GM12865 (cell line): Measurements from ENCODE around the gene MS4A7.

ENCODE experiments used
- DNase-seq: peaks from one replicate; pipeline ENCODE4 v3.0.0; 2010; ENCODE audit warnings: low read depth
- H3K4me3 ChIP-seq: 2 replicates; pipeline ENCODE4 v1.5.1; 2011; ENCODE audit warnings: mild to moderate bottlenecking, low read depth, low read length, control low read depth
- CTCF ChIP-seq: IDR thresholded peaks from 2 replicates; pipeline ENCODE4 v1.5.1; 2011; ENCODE audit warnings: low read length, control low read depth, low read depth, inconsistent platforms; ENCODE audit not compliant: insufficient read depth; ENCODE audit errors: missing control alignments

MS4A7 gene, protein sequence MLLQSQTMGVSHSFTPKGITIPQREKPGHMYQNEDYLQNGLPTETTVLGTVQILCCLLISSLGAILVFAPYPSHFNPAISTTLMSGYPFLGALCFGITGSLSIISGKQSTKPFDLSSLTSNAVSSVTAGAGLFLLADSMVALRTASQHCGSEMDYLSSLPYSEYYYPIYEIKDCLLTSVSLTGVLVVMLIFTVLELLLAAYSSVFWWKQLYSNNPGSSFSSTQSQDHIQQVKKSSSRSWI

DNA sequence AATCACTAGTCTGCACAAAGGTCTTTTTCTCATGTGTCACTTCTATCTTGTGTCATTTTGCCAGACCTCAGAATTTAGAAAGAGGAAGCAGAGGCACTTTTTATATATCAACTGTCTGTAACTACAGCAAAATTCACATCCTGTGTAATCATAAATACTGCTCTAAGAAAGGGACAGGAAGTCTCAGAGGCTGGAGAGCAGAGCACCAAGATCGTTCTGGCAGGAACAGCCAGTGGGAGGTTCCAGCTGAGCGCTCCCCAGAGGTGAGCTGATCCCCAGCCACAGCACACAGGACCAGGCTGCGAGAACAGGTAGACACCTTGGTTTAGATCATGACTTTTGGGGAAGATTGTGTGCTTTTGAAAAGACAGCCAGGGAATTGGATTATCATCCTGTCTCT lies at the start of gene MS4A7:
Gene MS4A7, plus strand, starts transcription at position 179 of the 400 bp plus-strand sequence. CDS start 4,610 bp downstream, outside the sequence.
- H3K4me3 ChIP-seq: peak within 1 kb of the TSS; percentile 25
- peak; percentile 87 for DNase-seq
- no peak for TF ChIP-seq CTCF

DNA sequence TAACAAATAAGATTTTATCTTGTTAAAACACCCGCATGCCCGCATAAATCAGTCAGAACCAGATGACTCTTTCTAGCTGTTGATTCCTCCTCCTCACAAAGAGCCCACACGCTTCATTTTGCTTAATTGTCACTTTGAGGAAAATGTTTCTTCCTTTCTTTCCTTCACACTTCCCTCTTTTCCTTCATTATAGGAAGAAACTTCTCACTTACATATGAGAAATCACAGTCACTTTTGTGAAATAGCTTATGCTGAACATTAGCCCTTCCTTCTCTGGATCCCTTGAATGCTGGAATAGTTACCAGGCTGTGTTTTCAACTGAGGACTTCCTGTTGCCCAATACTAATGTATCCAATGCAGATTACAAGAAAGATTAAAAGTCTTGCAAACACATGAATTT lies 45.5 kb upstream of the MS4A7 start:
- no peak for DNase-seq
- H3K4me3 ChIP-seq: no peak overlapping the region
- no peak for TF ChIP-seq CTCF

DNA sequence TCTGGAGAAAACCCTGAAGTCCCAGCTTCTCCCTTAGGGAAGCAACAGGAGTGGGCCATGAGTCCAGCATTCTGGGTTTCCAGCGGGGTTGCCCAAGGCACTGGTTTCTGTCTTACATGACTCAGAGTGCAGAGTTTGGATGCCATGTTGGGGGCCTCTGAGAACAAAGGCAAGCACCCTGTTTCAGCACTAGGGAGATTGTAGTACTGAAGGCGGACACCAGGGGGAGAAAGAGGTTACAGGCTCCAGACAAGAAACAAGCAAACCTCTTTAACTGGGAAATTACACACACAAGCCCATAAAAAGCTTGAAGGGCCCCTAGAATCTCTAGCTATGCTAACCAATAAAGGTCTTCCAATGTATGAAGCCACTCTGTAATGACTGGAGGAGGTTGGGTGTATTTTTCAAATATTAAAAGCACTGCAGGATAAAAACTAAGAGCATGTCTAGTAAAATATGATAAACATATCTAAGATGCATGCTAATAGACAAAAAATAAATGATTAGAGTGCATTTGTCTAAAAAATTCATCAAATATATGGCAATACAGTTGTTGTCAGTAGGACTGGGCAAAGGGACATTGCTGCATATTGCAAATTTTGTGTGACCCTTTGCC lies 44.2 kb upstream of the MS4A7 start:
- peak; percentile 86 for TF ChIP-seq CTCF
- DNase-seq: peak; percentile 89
- H3K4me3 ChIP-seq: no peak overlapping the region

- DNase-seq: peak; percentile 37
- H3K4me3 ChIP-seq: no peak overlapping the region
- TF ChIP-seq CTCF: no peak
These were observed 41.5 kb upstream of the MS4A7 start for GRCh38 chr11:60336767-60337391.

DNA sequence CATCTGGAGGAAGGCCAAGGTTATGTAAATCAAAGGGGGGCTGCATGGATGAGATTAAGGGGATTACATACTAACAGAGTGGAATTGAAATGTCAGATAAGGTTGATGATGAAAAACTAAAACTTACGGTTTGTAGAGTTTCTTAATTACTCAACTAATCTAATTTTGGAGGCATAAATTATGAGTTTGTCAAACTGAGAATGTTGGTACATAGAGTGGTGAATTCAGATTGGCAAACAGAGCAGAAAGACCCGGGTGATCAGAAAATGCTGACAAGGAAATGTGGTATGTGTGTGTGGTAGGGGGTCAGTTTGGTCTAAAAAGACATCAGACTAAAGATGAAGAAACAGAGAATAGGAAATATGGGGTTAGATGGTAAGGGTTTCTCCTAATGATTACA lies 40.3 kb upstream of the MS4A7 start:
- no peak for TF ChIP-seq CTCF
- no peak overlapping the region for H3K4me3 ChIP-seq
- DNase-seq: peak; percentile 46

DNA sequence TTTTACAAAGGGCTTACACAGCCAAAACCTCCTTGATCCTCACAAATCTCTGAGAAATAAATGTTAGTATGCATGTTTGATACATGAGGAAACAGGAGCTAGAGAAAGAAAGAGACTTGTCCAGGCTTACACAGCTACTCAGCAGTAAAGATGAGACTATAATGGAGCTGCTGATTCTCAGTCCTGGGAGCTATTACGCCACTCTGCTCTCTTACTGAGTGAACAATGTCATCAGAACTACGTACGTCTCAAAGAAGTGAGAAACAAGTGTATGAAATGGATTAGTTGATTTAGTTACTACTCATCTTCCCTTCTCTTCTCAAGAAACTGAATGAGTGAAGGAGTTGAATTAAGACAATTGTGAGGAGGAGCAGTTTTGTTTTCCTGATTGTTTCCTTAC lies 39.0 kb upstream of the MS4A7 start:
- DNase-seq: no peak
- no peak for TF ChIP-seq CTCF
- no peak overlapping the region for H3K4me3 ChIP-seq
